Measurements from ENCODE around the gene CTU1. TPM values are rescaled to one million over a fixed set of nuclear protein-coding genes. Genes with fewer than 3 reads are reported as not detected.

Gene CTU1
- total and polyA plus RNA-seq, 2 of the 4 experiments (the other 2 are of a cell fraction) = 2.0 to 3.3 TPM

DNA sequence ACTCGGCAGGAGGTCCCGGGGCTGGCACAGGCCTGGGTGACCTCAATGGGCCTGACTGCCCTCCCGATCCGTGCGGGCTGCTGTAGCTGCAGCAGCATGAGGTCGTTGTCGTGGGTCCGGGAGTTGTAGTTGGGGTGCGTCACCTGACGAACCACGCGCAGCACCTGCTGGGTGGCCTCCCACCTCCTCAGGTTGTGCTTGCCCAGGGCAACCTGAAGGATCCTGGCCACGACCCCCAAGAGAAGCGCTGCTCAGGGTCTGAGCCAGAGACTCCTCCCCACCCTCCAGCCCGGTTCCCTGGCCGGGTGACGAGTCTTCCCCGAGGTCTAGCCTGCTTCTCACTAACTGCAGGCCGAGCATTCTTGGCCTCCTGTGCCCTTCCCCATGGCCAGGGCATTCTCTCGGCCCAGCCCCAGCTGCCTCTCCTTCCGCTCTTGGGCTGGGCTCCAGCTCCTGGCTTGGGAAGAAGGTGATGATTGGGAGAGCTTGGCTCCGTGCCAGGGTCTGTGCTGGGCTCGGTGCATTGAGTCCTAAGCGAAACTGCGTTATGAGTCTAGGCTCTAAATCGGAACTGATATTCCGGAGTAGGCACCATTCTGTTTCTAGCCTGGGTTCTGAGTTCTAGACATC lies 28.6 kb downstream of the CTU1 start:
- no peaks in the 10 kb centered on the region for H3K27me3 ChIP-seq (ENCODE audit: control insufficient read depth, insufficient read depth, low read length)
- intact Hi-C loops (cut with micrococcal nuclease) (no loop called here), in situ Hi-C loops (cut with MboI; ENCODE audit: low sequenced_read_pairs) (no loop called here), dilution Hi-C loops (cut with HindIII; ENCODE audit: low sequenced_read_pairs, unreplicated experiment) (no loop called here)
- no peak overlapping the region for H3K4ac ChIP-seq (ENCODE audit: low read depth, low read length)
- ChIA-PET CTCF (no interaction called here), POLR2A (ENCODE audit: unreplicated experiment) (no interaction called here)
- no peak for TF ChIP-seq SMC3 (IDR thresholded peaks at IDR 0.05; ENCODE audit: low read depth, low read length)
- TF ChIP-seq BHLHE40 (IDR thresholded peaks at IDR 0.05; ENCODE audit: low read depth, low read length) = no peak
- no peak for TF ChIP-seq MAFK (IDR thresholded peaks at IDR 0.05; ENCODE audit: low read depth, low read length)
- TF ChIP-seq, protein P1, sequence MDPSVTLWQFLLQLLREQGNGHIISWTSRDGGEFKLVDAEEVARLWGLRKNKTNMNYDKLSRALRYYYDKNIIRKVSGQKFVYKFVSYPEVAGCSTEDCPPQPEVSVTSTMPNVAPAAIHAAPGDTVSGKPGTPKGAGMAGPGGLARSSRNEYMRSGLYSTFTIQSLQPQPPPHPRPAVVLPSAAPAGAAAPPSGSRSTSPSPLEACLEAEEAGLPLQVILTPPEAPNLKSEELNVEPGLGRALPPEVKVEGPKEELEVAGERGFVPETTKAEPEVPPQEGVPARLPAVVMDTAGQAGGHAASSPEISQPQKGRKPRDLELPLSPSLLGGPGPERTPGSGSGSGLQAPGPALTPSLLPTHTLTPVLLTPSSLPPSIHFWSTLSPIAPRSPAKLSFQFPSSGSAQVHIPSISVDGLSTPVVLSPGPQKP (IDR thresholded peaks at IDR 0.05; ENCODE audit: borderline replicate concordance, low read depth, low read length) = no peak
- TF ChIP-seq CHD1 (IDR thresholded peaks at IDR 0.05; ENCODE audit: low read depth, low read length) = no peak
- TF ChIP-seq NFE2L2 (IDR thresholded peaks at IDR 0.05; ENCODE audit: low read depth, low read length) = no peak
- no peak for TF ChIP-seq MXI1 (IDR thresholded peaks at IDR 0.05; ENCODE audit: borderline replicate concordance, low read depth, low read length)
- TF ChIP-seq, protein P2, sequence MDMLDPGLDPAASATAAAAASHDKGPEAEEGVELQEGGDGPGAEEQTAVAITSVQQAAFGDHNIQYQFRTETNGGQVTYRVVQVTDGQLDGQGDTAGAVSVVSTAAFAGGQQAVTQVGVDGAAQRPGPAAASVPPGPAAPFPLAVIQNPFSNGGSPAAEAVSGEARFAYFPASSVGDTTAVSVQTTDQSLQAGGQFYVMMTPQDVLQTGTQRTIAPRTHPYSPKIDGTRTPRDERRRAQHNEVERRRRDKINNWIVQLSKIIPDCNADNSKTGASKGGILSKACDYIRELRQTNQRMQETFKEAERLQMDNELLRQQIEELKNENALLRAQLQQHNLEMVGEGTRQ (IDR thresholded peaks at IDR 0.05; ENCODE audit: low read depth, low read length) = no peak
- no peak for TF ChIP-seq MAZ (IDR thresholded peaks at IDR 0.05; ENCODE audit: borderline replicate concordance, low read depth, low read length)
- no peak for TF ChIP-seq CEBPB (IDR thresholded peaks at IDR 0.05; ENCODE audit: low read depth, low read length)
- H2BK5ac ChIP-seq (ENCODE audit: low read depth, low read length, poor library complexity, severe bottlenecking) = no peak overlapping the region
- DNase-seq = no peak
- H3K9ac ChIP-seq (ENCODE audit: low read depth, low read length) = no peak overlapping the region
- H4K5ac ChIP-seq (ENCODE audit: low read depth, low read length) = no peak overlapping the region
- H3K4me2 ChIP-seq (ENCODE audit: low read depth, low read length) = no peak overlapping the region
- no peaks in the 10 kb centered on the region for H3K4me1 ChIP-seq (ENCODE audit: control insufficient read depth, insufficient read depth, low read length)
- ATAC-seq (ENCODE audit: low read depth) = no peak
- no peak overlapping the region for H2BK15ac ChIP-seq (ENCODE audit: low read depth, low read length)
- H2BK20ac ChIP-seq (ENCODE audit: low read depth, low read length) = no peak overlapping the region
- no peak overlapping the region for H4K8ac ChIP-seq (ENCODE audit: low read depth in 2 of 2, low read length in 2 of 2)
- no peak overlapping the region for H2BK120ac ChIP-seq (ENCODE audit: low read depth, low read length)
- no peak overlapping the region for H3K18ac ChIP-seq (ENCODE audit: low read depth, low read length)
- H3K9me3 ChIP-seq (ENCODE audit: control insufficient read depth, insufficient read depth, low read length) = no peaks in the 10 kb centered on the region; the same call in none of the 2 replicates
- H4K20me1 ChIP-seq (ENCODE audit: insufficient read depth, low read length) = no peaks in the 10 kb centered on the region
- H4K91ac ChIP-seq (ENCODE audit: insufficient read depth, low read depth, low read length) = no peak overlapping the region
- no peaks in the 10 kb centered on the region for H3K9me1 ChIP-seq (ENCODE audit: insufficient read depth, low read length)
- H3K23ac ChIP-seq (ENCODE audit: low read depth, low read length) = no peak overlapping the region
- H3K36me3 ChIP-seq (ENCODE audit: control insufficient read depth, insufficient read depth, low read length) = no peaks in the 10 kb centered on the region
- no CpG with 5 or more reads among the region's 27 CpGs for WGBS, 2 experiments (ENCODE audit: extremely low coverage in 2 of 2, insufficient read length in 1 of 2)
- no peak overlapping the region for H2AK5ac ChIP-seq (ENCODE audit: low read depth, low read length)
- no peak overlapping the region for H2AK9ac ChIP-seq (replicated peaks; ENCODE audit: low read depth, low read length, poor library complexity)
- H2AFZ ChIP-seq (replicated peaks; ENCODE audit: low read length, poor library complexity) = no peak overlapping the region
- BruUV-seq (replicated peaks) = no TSS peak
- H3K14ac ChIP-seq (replicated peaks; ENCODE audit: low read depth, low read length) = no peak overlapping the region
- H3K4me3 ChIP-seq (ENCODE audit: insufficient read depth, low read depth, low read length) = no peak overlapping the region
- no peak overlapping the region for H3K27ac ChIP-seq (ENCODE audit: insufficient read depth, low read length)
- no peaks in the 10 kb centered on the region for H3K79me1 ChIP-seq (ENCODE audit: low read depth in 1 of 2, low read length in 2 of 2)
- H3K56ac ChIP-seq (ENCODE audit: extremely low read depth, insufficient read depth, low read length) = no peak overlapping the region

All from IMR-90 (cell line).